ENCODE results near the gene RAD51AP1. TPM values are rescaled to one million over a fixed set of nuclear protein-coding genes. Genes with fewer than 3 reads are reported as not detected.

The RAD51AP1 gene
- total RNA-seq, 1 donor from 2014 or later, result 48.2 TPM

DNA sequence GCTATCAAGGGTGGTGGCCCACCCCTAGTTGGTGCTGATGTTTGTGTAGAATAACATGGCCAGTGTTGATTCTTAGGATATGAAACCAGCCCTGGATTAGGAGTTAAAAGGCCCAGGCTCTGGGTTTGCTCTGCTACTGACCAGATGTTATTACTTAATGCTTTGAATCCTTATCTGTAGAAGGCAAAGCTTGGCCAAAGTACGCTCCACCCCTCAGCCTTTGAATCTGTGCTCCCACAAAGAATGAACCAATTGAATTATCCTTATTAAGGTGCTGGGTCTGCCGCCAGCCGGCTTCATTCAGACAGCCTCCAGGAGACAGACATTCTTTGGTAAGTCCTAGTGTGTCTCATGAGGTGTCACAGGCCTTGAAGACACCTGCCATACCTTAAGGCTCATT, 68.4 kb downstream of the RAD51AP1 start:
- peak overlapping the region; percentile 52 for H3K27ac Mint-ChIP-seq (ENCODE audit: unreplicated experiment)
- no peak for DNase-seq (ENCODE audit: low read depth, low spot score)
- peak overlapping the region; percentile 65 for H3K4me3 Mint-ChIP-seq

GRCh38 chr12:4609071-4609470, 70.4 kb downstream of the RAD51AP1 start:
- H3K9me3 Mint-ChIP-seq, result no peaks in the 10 kb centered on the region
- peaks cover 4% of the 10 kb centered on the region for H3K36me3 Mint-ChIP-seq (ENCODE audit: low read depth)
- peaks cover 4% of the 10 kb centered on the region for H3K27me3 Mint-ChIP-seq (ENCODE audit: low read depth)
- H3K27ac Mint-ChIP-seq (ENCODE audit: unreplicated experiment), result no peak overlapping the region
- H3K4me1 Mint-ChIP-seq, result peaks cover 25% of the 10 kb centered on the region
- no peak for DNase-seq (ENCODE audit: low read depth, low spot score)
- TF ChIP-seq, protein P1, sequence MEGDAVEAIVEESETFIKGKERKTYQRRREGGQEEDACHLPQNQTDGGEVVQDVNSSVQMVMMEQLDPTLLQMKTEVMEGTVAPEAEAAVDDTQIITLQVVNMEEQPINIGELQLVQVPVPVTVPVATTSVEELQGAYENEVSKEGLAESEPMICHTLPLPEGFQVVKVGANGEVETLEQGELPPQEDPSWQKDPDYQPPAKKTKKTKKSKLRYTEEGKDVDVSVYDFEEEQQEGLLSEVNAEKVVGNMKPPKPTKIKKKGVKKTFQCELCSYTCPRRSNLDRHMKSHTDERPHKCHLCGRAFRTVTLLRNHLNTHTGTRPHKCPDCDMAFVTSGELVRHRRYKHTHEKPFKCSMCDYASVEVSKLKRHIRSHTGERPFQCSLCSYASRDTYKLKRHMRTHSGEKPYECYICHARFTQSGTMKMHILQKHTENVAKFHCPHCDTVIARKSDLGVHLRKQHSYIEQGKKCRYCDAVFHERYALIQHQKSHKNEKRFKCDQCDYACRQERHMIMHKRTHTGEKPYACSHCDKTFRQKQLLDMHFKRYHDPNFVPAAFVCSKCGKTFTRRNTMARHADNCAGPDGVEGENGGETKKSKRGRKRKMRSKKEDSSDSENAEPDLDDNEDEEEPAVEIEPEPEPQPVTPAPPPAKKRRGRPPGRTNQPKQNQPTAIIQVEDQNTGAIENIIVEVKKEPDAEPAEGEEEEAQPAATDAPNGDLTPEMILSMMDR (conservative IDR thresholded peaks at IDR 0.05), result no peak
- H3K4me3 Mint-ChIP-seq, result no peak overlapping the region

More for the DNA sequence above, 68.4 kb downstream of the RAD51AP1 start:
- peaks cover 25% of the 10 kb centered on the region for H3K4me1 Mint-ChIP-seq
- H3K27me3 Mint-ChIP-seq (ENCODE audit: low read depth), result peaks cover 21% of the 10 kb centered on the region
- H3K36me3 Mint-ChIP-seq (ENCODE audit: low read depth), result peaks cover 4% of the 10 kb centered on the region
- H3K9me3 Mint-ChIP-seq, result no peaks in the 10 kb centered on the region
- TF ChIP-seq, protein P1 (conservative IDR thresholded peaks at IDR 0.05), result no peak

Other genes starting within 250 kb of the RAD51AP1 start
- 15.4 and 18.1 TPM in 2 replicates for gene TIGAR, start 217.7 kb upstream of the RAD51AP1 start, total RNA-seq
- 0.16 and 0.25 TPM in 2 replicates for gene FGF23, start 159.2 kb upstream of the RAD51AP1 start, total RNA-seq
- gene FGF6, start 93.1 kb upstream of the RAD51AP1 start, total RNA-seq, result not detected in 2 replicates
- gene DYRK4, start 23.3 kb downstream of the RAD51AP1 start, total RNA-seq, result 43.1 and 44.9 TPM in 2 replicates
- gene AKAP3, start 110.2 kb downstream of the RAD51AP1 start, total RNA-seq, result 2.8 and 3.5 TPM in 2 replicates
- gene NDUFA9, start 110.2 kb downstream of the RAD51AP1 start, total RNA-seq, result 71.6 and 77.0 TPM in 2 replicates
- 7.6 and 7.9 TPM in 2 replicates for gene GALNT8, start 181.5 kb downstream of the RAD51AP1 start, total RNA-seq

All from neural crest cell (in vitro differentiated cells).